Measurements from ENCODE around the gene COPS8.

The COPS8 gene

DNA sequence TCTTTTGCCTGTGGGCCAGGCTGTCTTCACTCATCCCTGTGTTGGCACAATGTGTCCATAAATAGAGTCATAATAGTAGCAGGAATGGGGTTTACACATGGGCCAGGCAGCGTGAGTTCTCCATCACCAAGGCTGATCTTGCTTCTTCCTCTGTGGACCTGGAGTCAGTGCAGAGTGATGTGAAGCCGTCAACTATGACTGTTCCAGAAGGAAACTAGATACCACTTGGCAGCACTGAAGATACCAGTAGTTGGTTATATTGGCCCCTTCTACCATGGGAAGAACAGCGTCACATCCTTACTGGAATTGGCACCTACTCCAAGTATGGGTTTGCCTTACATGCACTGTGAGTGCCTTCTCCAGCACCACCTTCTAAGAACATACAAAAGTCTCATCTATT, 30.2 kb downstream of the COPS8 start:
- TF ChIP-seq ZNF626 (tag by site-specific recombination; IDR thresholded peaks at IDR 0.05) (no peak), ZNF658 (tag by site-specific recombination; IDR thresholded peaks at IDR 0.05) (no peak), YY1 (tag by site-specific recombination; IDR thresholded peaks at IDR 0.05) (no peak), ZNF175 (tag by site-specific recombination; IDR thresholded peaks at IDR 0.05) (no peak), REPIN1 (tag by site-specific recombination; IDR thresholded peaks at IDR 0.05; ENCODE audit: low read depth) (no peak), SCRT1 (tag by site-specific recombination; IDR thresholded peaks at IDR 0.05; ENCODE audit: borderline replicate concordance) (no peak), ZBTB7A (tag by site-specific recombination; IDR thresholded peaks at IDR 0.05; ENCODE audit: low read depth) (no peak)
- TF ChIP-seq, protein P1, sequence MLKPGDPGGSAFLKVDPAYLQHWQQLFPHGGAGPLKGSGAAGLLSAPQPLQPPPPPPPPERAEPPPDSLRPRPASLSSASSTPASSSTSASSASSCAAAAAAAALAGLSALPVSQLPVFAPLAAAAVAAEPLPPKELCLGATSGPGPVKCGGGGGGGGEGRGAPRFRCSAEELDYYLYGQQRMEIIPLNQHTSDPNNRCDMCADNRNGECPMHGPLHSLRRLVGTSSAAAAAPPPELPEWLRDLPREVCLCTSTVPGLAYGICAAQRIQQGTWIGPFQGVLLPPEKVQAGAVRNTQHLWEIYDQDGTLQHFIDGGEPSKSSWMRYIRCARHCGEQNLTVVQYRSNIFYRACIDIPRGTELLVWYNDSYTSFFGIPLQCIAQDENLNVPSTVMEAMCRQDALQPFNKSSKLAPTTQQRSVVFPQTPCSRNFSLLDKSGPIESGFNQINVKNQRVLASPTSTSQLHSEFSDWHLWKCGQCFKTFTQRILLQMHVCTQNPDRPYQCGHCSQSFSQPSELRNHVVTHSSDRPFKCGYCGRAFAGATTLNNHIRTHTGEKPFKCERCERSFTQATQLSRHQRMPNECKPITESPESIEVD (tag by site-specific recombination; IDR thresholded peaks at IDR 0.05): no peak
- TF ChIP-seq, protein P2, sequence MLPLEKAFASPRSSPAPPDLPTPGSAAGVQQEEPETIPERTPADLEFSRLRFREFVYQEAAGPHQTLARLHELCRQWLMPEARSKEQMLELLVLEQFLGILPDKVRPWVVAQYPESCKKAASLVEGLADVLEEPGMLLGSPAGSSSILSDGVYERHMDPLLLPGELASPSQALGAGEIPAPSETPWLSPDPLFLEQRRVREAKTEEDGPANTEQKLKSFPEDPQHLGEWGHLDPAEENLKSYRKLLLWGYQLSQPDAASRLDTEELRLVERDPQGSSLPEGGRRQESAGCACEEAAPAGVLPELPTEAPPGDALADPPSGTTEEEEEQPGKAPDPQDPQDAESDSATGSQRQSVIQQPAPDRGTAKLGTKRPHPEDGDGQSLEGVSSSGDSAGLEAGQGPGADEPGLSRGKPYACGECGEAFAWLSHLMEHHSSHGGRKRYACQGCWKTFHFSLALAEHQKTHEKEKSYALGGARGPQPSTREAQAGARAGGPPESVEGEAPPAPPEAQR (tag by site-specific recombination; IDR thresholded peaks at IDR 0.05): no peak
- TF ChIP-seq, protein P3, sequence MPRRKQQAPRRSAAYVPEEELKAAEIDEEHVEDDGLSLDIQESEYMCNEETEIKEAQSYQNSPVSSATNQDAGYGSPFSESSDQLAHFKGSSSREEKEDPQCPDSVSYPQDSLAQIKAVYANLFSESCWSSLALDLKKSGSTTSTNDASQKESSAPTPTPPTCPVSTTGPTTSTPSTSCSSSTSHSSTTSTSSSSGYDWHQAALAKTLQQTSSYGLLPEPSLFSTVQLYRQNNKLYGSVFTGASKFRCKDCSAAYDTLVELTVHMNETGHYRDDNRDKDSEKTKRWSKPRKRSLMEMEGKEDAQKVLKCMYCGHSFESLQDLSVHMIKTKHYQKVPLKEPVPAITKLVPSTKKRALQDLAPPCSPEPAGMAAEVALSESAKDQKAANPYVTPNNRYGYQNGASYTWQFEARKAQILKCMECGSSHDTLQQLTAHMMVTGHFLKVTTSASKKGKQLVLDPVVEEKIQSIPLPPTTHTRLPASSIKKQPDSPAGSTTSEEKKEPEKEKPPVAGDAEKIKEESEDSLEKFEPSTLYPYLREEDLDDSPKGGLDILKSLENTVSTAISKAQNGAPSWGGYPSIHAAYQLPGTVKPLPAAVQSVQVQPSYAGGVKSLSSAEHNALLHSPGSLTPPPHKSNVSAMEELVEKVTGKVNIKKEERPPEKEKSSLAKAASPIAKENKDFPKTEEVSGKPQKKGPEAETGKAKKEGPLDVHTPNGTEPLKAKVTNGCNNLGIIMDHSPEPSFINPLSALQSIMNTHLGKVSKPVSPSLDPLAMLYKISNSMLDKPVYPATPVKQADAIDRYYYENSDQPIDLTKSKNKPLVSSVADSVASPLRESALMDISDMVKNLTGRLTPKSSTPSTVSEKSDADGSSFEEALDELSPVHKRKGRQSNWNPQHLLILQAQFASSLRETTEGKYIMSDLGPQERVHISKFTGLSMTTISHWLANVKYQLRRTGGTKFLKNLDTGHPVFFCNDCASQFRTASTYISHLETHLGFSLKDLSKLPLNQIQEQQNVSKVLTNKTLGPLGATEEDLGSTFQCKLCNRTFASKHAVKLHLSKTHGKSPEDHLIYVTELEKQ (tag by site-specific recombination; IDR thresholded peaks at IDR 0.05; ENCODE audit: borderline replicate concordance): no peak
- TF ChIP-seq, protein P4, sequence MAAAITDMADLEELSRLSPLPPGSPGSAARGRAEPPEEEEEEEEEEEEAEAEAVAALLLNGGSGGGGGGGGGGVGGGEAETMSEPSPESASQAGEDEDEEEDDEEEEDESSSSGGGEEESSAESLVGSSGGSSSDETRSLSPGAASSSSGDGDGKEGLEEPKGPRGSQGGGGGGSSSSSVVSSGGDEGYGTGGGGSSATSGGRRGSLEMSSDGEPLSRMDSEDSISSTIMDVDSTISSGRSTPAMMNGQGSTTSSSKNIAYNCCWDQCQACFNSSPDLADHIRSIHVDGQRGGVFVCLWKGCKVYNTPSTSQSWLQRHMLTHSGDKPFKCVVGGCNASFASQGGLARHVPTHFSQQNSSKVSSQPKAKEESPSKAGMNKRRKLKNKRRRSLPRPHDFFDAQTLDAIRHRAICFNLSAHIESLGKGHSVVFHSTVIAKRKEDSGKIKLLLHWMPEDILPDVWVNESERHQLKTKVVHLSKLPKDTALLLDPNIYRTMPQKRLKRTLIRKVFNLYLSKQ (tag by site-specific recombination; IDR thresholded peaks at IDR 0.05; ENCODE audit: borderline replicate concordance): no peak
- no peaks in the 10 kb centered on the region for H3K36me3 ChIP-seq (ENCODE audit: control insufficient read depth in 2 of 2, insufficient read depth in 1 of 2, low read length in 2 of 2)
- H3K27ac ChIP-seq (ENCODE audit: extremely low read depth, low read depth, low read length): no peak overlapping the region
- POLR2A ChIA-PET: interaction anchor here (0.9 kb wide), 1 partner anchor 30 kb away, joined by 3 read pairs; the partner anchor contains the start of gene COPS8
- H3K9me3 ChIP-seq (ENCODE audit: control insufficient read depth, insufficient read depth, low read depth, low read length): no peaks in the 10 kb centered on the region
- no peak overlapping the region for H3K4me3 ChIP-seq (ENCODE audit: low read depth, low read length)
- CTCF ChIA-PET: interaction anchor here (1.5 kb wide), 1 partner anchor 17 kb away, joined by 4 read pairs; no protein-coding TSS in a partner anchor
- no peaks in the 10 kb centered on the region for H3K4me1 ChIP-seq (ENCODE audit: control insufficient read depth, insufficient read depth, low read length)

DNA sequence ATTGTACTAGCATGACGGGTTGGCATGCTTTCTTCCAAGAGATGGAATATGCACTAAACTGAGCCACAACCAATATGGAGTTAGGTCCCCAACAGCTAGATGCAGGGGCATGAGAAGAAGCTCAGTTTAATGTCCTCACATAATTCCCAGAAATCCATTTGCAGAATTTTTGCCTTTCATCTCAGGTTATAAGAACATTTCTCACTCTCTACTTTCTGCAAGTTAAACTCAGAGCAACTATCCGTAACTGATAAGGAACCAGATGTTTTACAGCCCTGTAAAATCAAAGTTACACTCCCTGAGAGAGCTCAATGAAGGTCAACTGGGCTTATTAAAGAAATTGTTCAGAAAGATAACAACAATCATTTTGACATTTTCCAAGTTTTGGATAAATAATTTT, 30.7 kb downstream of the COPS8 start:
- no peaks in the 10 kb centered on the region for H3K4me1 ChIP-seq (ENCODE audit: control insufficient read depth, insufficient read depth, low read length)
- POLR2A ChIA-PET: interaction anchor here (0.9 kb wide), 1 partner anchor 30 kb away, joined by 3 read pairs; the partner anchor contains the start of gene COPS8
- no peaks in the 10 kb centered on the region for H3K9me3 ChIP-seq (ENCODE audit: control insufficient read depth, insufficient read depth, low read depth, low read length)
- no peaks in the 10 kb centered on the region for H3K36me3 ChIP-seq (ENCODE audit: control insufficient read depth in 2 of 2, insufficient read depth in 1 of 2, low read length in 2 of 2)
- H3K4me3 ChIP-seq (ENCODE audit: low read depth, low read length): no peak overlapping the region
- CTCF ChIA-PET: interaction anchor here (1.5 to 2.5 kb wide), 2 partner anchors 17 to 396 kb away, joined by 4 to 6 read pairs; no protein-coding TSS in a partner anchor
- no peak overlapping the region for H3K27ac ChIP-seq (ENCODE audit: extremely low read depth, low read depth, low read length)
- TF ChIP-seq ZNF600 (tag by site-specific recombination; IDR thresholded peaks at IDR 0.05): no peak
- no peak for TF ChIP-seq ZNF670 (tag by site-specific recombination; IDR thresholded peaks at IDR 0.05; ENCODE audit: low read depth)
- TF ChIP-seq ZNF624 (tag by site-specific recombination; IDR thresholded peaks at IDR 0.05): no peak
- TF ChIP-seq ZNF23 (tag by site-specific recombination; IDR thresholded peaks at IDR 0.05; ENCODE audit: borderline replicate concordance): no peak
- TF ChIP-seq, protein P5, sequence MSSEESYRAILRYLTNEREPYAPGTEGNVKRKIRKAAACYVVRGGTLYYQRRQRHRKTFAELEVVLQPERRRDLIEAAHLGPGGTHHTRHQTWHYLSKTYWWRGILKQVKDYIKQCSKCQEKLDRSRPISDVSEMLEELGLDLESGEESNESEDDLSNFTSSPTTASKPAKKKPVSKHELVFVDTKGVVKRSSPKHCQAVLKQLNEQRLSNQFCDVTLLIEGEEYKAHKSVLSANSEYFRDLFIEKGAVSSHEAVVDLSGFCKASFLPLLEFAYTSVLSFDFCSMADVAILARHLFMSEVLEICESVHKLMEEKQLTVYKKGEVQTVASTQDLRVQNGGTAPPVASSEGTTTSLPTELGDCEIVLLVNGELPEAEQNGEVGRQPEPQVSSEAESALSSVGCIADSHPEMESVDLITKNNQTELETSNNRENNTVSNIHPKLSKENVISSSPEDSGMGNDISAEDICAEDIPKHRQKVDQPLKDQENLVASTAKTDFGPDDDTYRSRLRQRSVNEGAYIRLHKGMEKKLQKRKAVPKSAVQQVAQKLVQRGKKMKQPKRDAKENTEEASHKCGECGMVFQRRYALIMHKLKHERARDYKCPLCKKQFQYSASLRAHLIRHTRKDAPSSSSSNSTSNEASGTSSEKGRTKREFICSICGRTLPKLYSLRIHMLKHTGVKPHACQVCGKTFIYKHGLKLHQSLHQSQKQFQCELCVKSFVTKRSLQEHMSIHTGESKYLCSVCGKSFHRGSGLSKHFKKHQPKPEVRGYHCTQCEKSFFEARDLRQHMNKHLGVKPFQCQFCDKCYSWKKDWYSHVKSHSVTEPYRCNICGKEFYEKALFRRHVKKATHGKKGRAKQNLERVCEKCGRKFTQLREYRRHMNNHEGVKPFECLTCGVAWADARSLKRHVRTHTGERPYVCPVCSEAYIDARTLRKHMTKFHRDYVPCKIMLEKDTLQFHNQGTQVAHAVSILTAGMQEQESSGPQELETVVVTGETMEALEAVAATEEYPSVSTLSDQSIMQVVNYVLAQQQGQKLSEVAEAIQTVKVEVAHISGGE (tag by site-specific recombination; conservative IDR thresholded peaks at IDR 0.05; ENCODE audit: low read depth): no peak
- no peak for TF ChIP-seq ZNF175 (tag by site-specific recombination; IDR thresholded peaks at IDR 0.05)
- TF ChIP-seq, protein P1 (tag by site-specific recombination; IDR thresholded peaks at IDR 0.05): no peak
- TF ChIP-seq, protein P6, sequence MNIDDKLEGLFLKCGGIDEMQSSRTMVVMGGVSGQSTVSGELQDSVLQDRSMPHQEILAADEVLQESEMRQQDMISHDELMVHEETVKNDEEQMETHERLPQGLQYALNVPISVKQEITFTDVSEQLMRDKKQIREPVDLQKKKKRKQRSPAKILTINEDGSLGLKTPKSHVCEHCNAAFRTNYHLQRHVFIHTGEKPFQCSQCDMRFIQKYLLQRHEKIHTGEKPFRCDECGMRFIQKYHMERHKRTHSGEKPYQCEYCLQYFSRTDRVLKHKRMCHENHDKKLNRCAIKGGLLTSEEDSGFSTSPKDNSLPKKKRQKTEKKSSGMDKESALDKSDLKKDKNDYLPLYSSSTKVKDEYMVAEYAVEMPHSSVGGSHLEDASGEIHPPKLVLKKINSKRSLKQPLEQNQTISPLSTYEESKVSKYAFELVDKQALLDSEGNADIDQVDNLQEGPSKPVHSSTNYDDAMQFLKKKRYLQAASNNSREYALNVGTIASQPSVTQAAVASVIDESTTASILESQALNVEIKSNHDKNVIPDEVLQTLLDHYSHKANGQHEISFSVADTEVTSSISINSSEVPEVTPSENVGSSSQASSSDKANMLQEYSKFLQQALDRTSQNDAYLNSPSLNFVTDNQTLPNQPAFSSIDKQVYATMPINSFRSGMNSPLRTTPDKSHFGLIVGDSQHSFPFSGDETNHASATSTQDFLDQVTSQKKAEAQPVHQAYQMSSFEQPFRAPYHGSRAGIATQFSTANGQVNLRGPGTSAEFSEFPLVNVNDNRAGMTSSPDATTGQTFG (tag by site-specific recombination; IDR thresholded peaks at IDR 0.05; ENCODE audit: borderline replicate concordance): no peak
